DOHH2 (cell line): ENCODE results near the gene FAM240B.

Experiments
- H3F3A ChIP-seq: fragments of 200-600 bp; sonication (generic), shearing (Covaris generic); 2 replicates; pipeline ENCODE4 v1.6.0; 2016; ENCODE audit warnings: antibody characterized with exemption, mild to moderate bottlenecking; ENCODE audit not compliant: control insufficient read depth, insufficient read depth
- H3K27ac ChIP-seq: fragments of 200-600 bp; sonication (generic); 2 replicates; pipeline ENCODE4 v1.5.1; 2014; ENCODE audit warnings: low read depth, mild to moderate bottlenecking, low read length, moderate library complexity
- H3K27me3 ChIP-seq: fragments of 200-600 bp; sonication (generic); 2 replicates; pipeline ENCODE4 v1.6.1; 2014; ENCODE audit warnings: mild to moderate bottlenecking, low read length, mixed read lengths; ENCODE audit not compliant: control insufficient read depth
- H3K36me3 ChIP-seq: fragments of 200-600 bp; sonication (generic); 2 replicates; pipeline ENCODE4 v1.6.1; 2014; ENCODE audit warnings: mild to moderate bottlenecking, low read length, moderate library complexity, mixed read lengths; ENCODE audit not compliant: control insufficient read depth
- H3K4me1 ChIP-seq: fragments of 200-600 bp; sonication (generic); 2 replicates; pipeline ENCODE4 v1.6.1; 2014; ENCODE audit warnings: mild to moderate bottlenecking, low read length, mixed read lengths; ENCODE audit not compliant: control insufficient read depth
- H3K4me2 ChIP-seq: fragments of 200-600 bp; sonication (generic); 2 replicates; pipeline ENCODE4 v1.6.0; 2014; ENCODE audit warnings: mild to moderate bottlenecking, low read length, moderate library complexity
- H3K4me3 ChIP-seq: fragments of 200-600 bp; sonication (generic); 2 replicates; pipeline ENCODE4 v1.5.1; 2014; ENCODE audit warnings: mild to moderate bottlenecking, low read length, mixed read lengths
- H3K79me2 ChIP-seq: fragments of 200-600 bp; sonication (generic); 2 replicates; pipeline ENCODE4 v1.6.1; 2014; ENCODE audit warnings: mild to moderate bottlenecking, low read length, mixed read lengths; ENCODE audit not compliant: control insufficient read depth
- H3K9me2 ChIP-seq: fragments of 200-600 bp; sonication (generic); replicated peaks from 2 replicates; pipeline ENCODE4 v1.6.1; 2014; ENCODE audit warnings: mild to moderate bottlenecking, low read length, mixed read lengths; ENCODE audit not compliant: control insufficient read depth
- H3K9me3 ChIP-seq: fragments of 200-600 bp; sonication (generic); 2 replicates; pipeline ENCODE4 v1.6.1; 2014; ENCODE audit warnings: antibody characterized with exemption, low read length, mixed read lengths; ENCODE audit not compliant: control insufficient read depth, insufficient read depth
- H4K20me1 ChIP-seq: fragments of 200-600 bp; sonication (generic); 2 replicates; pipeline ENCODE4 v1.6.0; 2014; ENCODE audit warnings: low read depth, mild to moderate bottlenecking, antibody characterized with exemption, low read length, moderate library complexity; ENCODE audit not compliant: control insufficient read depth, insufficient read depth
- EZH2phosphoT487 ChIP-seq: fragments of 200-600 bp; sonication (generic); IDR thresholded peaks from 2 replicates; pipeline ENCODE4 v1.6.1; 2017; ENCODE audit warnings: borderline replicate concordance, mild to moderate bottlenecking, antibody characterized with exemption, low read length, moderate library complexity, mixed read lengths
- TF ChIP-seq, protein P1 (sequence below): fragments of 200-600 bp; sonication (generic); IDR thresholded peaks from one replicate; pipeline ENCODE4 v1.5.1; 2014; ENCODE audit warnings: antibody characterized with exemption, mild to moderate bottlenecking, low read depth, low read length; ENCODE audit not compliant: poor library complexity, severe bottlenecking

FAM240B gene

DNA sequence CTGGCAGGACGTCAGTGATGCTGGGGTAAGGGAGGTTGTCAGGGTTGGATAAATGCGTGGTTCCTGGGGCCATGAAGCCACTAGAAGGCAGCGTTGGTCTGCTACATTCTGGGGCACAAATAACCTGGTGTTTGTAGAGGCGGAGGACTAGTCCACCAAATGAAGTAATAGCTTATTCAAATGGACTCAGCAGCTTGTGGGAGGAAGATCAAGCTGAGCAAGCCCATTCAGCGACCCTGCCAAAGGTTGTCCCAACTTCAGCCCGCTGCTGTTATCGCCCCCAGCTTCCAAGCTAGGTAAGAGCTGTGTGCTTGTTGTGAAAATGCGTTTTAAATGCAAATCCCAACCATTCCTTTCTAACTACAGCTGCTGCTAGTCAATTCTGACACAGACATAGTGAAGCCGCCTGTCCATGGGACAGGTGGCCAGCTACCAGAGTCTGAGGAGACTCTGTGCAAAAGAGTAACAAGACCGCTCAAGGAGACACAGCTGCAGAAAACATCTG lies 7.6 kb upstream of the FAM240B start:
- H3K79me2 ChIP-seq: no peaks in the 10 kb centered on the region
- H3K36me3 ChIP-seq: no peaks in the 10 kb centered on the region
- no peaks in the 10 kb centered on the region for H4K20me1 ChIP-seq
- no peaks in the 10 kb centered on the region for H3F3A ChIP-seq
- H3K9me2 ChIP-seq: no peaks in the 10 kb centered on the region
- no peak overlapping the region for H3K4me3 ChIP-seq
- TF ChIP-seq, protein P1, sequence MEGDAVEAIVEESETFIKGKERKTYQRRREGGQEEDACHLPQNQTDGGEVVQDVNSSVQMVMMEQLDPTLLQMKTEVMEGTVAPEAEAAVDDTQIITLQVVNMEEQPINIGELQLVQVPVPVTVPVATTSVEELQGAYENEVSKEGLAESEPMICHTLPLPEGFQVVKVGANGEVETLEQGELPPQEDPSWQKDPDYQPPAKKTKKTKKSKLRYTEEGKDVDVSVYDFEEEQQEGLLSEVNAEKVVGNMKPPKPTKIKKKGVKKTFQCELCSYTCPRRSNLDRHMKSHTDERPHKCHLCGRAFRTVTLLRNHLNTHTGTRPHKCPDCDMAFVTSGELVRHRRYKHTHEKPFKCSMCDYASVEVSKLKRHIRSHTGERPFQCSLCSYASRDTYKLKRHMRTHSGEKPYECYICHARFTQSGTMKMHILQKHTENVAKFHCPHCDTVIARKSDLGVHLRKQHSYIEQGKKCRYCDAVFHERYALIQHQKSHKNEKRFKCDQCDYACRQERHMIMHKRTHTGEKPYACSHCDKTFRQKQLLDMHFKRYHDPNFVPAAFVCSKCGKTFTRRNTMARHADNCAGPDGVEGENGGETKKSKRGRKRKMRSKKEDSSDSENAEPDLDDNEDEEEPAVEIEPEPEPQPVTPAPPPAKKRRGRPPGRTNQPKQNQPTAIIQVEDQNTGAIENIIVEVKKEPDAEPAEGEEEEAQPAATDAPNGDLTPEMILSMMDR: no peak
- no peak for TF ChIP-seq EZH2phosphoT487
- H3K27me3 ChIP-seq: no peaks in the 10 kb centered on the region
- H3K9me3 ChIP-seq: no peaks in the 10 kb centered on the region
- H3K4me2 ChIP-seq: no peak overlapping the region
- no peak overlapping the region for H3K27ac ChIP-seq
- no peaks in the 10 kb centered on the region for H3K4me1 ChIP-seq

DNA sequence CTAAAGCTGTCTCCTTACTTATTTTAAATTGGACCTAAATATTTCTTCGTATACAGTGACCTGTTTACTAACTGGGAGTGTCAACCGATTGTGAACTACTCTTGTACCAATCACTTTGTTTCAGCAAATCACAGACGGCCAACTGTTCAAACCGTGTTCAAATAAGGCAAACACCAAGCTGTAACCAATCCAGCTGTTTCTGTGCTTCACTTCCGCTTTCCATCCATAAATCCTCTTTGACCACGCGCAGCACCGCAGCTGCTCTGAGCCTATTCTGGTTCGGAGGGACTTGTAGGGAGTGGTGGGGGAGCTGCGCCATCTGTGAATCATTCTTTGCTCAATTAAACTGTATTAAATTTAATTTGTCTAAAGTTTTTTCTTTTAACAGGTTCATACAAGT lies 4.8 kb upstream of the FAM240B start:
- Histone ChIP-seq H3F3A (no peaks in the 10 kb centered on the region), H3K4me1 (no peaks in the 10 kb centered on the region), H3K9me2 (no peaks in the 10 kb centered on the region), H3K36me3 (no peaks in the 10 kb centered on the region), H3K4me3 (no peak overlapping the region), H4K20me1 (no peaks in the 10 kb centered on the region), H3K79me2 (no peaks in the 10 kb centered on the region), H3K9me3 (no peaks in the 10 kb centered on the region), H3K27ac (no peak overlapping the region), H3K27me3 (no peaks in the 10 kb centered on the region), H3K4me2 (no peak overlapping the region)
- TF ChIP-seq, protein P1: no peak
- no peak for TF ChIP-seq EZH2phosphoT487

DNA sequence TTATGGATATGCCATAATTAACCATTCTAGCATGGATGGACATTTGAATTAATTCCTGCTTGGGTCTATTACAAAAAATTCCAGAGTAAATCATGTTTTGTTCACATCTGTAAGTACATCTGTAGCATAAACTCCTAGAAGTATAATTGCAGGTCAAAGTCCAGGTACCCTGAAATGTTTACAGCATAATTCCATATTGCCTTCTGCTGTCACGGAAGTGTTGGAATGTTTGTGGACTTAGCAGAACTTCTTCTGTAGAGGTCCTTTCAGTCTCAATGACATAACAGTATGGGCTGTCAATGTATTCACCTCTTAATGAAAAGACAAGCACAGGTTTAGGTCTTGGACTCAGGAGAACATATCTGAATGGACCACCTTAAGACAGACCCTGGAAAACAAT lies 1.8 kb downstream of the FAM240B start:
- Histone ChIP-seq H3K36me3 (no peaks in the 10 kb centered on the region), H3K4me2 (no peak overlapping the region), H3K4me3 (no peak overlapping the region), H3K27me3 (no peaks in the 10 kb centered on the region), H4K20me1 (no peaks in the 10 kb centered on the region), H3K4me1 (no peaks in the 10 kb centered on the region), H3F3A (no peaks in the 10 kb centered on the region), H3K9me2 (no peaks in the 10 kb centered on the region), H3K27ac (no peak overlapping the region), H3K79me2 (no peaks in the 10 kb centered on the region), H3K9me3 (no peaks in the 10 kb centered on the region)
- TF ChIP-seq EZH2phosphoT487: no peak
- TF ChIP-seq, protein P1: no peak

DNA sequence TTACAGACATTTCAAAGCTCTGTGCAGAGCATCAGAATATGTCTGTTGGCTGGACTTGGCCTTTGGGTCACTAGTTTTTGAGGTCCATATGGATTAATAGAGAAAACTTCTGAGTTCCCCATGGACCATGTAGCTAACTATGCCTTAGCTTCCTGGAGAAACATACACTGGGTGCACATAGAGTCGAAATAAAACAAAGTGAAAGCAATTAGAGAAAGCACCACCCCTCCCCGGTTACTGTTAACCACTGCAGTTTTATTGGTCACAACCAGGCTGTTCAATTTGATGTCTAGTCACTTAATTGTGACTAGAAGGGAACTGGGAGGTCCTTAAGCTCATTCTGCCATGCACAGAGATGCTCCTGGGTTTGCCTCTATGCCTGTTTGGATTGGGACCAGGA lies 4.2 kb downstream of the FAM240B start:
- Histone ChIP-seq H4K20me1 (no peaks in the 10 kb centered on the region), H3K9me2 (no peaks in the 10 kb centered on the region), H3K27me3 (no peaks in the 10 kb centered on the region), H3K79me2 (no peaks in the 10 kb centered on the region), H3F3A (no peaks in the 10 kb centered on the region), H3K4me1 (no peaks in the 10 kb centered on the region), H3K4me3 (no peak overlapping the region), H3K9me3 (no peaks in the 10 kb centered on the region), H3K27ac (no peak overlapping the region), H3K4me2 (no peak overlapping the region), H3K36me3 (no peaks in the 10 kb centered on the region)
- no peak for TF ChIP-seq EZH2phosphoT487
- TF ChIP-seq, protein P1: no peak
